HG02840 (cell line): ENCODE data around the gene RSPH1.
"Not testable (repeated sequence)": the region's sequence is repeated elsewhere in the genome, so short reads cannot be mapped to it uniquely, and the experiment has no call there.

Experiments used
- ATAC-seq: cut with Tn5 transposase; IDR thresholded peaks from one replicate; pipeline ENCODE4 v1.9.1; 2021; ENCODE audit warnings: mild to moderate bottlenecking, moderate library complexity, moderate number of reproducible peaks; ENCODE audit not compliant: unreplicated experiment, low FRiP score

Gene RSPH1

DNA sequence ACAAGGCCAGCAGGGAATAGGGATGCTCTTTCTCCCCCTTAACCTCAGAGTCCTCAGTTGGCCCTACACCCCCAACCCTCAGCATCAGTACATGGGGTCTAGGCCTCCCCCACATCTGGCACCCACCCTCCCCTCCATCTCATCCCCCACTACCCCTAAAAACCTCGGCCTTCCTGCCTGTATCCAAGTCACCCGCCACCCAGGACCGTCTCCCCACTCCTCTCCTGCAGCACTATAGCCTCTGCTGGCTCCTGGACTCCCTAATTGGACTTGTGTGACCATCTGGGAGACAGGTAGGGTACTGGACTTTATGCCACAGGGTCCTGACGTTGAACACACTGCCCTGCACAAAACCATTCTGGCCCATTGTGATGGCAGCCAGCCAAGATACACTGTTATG lies 6.0 kb downstream of the RSPH1 start:
- no peak for ATAC-seq

DNA sequence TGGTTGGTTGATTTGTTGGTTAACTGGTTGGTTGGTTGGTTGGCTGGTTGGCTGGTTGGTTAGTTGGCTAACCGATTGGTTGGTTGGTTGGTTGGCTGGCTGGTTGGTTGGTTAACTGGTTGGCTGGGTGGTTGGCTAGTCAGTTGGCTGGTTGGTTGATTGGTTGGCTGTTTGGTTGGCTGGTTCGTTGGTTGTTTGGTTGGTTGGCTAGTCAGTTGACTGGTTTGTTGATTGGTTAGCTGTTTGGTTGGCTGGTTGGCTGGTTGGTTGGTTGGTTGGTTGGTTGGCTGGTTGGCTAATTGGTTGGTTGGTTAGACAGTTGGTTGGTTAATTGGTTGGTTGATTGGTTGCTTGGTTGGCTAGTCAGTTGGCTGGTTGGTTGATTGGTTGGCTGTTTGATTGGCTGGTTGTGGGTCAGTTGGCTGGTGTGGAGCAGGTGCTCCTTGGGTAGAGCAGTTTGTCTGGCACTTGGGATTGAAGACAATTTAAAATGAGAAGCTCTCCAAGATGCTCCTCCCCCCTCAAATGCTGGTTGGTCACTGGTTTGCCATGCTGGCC lies 6.9 kb downstream of the RSPH1 start:
- ATAC-seq = no peak

DNA sequence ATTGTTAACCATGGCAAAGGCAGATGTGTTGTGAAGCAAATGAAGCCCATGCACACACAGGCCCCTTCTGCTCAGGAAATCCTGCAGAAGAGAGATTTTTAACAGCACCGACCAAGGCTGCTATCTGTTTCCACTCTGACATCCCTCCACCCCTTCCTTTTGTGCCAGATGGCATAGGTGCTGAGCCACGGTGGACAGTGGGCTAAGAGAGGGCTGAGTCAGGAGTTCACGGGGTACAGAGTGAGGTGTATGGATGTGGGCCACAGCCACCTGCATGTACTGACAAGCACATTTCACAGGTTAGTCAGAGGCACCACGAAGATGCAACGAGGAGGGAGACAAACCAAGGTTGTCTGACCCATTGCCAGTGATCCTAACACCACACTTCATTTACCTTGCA lies 9.5 kb downstream of the RSPH1 start:
- no peak for ATAC-seq

- no peak for ATAC-seq
These were observed 10.0 kb downstream of the RSPH1 start for GRCh38 chr21:42486072-42486471.

- ATAC-seq = no peak
These were observed 11.1 kb downstream of the RSPH1 start for GRCh38 chr21:42484966-42485365.

GRCh38 chr21:42481169-42481568 lies 14.9 kb downstream of the RSPH1 start:
- ATAC-seq = no peak

DNA sequence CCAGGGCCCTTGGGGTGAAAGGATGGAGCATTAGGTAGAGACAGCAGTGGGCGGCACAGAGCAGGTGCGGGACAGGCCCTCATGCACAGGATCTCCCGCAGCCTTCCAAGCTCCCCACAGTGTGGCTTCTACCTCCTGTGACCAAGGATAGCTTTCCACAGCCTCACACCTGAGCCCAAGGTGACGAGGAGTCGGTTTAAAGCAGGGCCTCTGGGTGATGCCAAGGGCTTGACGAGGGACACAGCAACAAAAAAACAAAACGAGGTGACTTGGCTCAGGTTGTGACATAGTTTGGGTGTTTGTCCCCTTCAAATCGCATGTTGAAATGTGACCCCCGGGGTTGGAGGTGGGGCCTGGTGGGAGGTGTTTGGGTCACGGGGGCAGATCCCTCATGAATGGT lies 15.3 kb downstream of the RSPH1 start:
- ATAC-seq = no peak

DNA sequence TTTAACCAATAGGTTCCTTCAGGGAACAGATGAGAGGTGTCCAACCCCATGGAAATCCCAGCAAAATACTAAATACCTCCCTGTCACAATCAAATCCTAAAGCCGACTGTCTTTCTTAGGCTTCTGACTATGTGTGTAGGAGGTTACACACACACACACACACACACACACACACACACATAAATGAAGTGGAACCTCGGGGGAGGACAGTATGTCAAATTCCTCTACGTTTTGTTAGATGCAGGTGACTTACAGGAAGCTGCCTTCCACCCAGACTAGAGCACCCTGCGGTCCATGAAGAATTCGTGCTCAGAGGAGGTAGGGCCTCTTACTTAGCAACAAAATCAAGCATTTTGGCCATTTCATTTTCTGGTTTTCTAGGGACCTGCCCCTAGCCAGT lies 16.4 kb downstream of the RSPH1 start:
- no peak for ATAC-seq

- no peak for ATAC-seq
These were observed 17.5 kb downstream of the RSPH1 start for GRCh38 chr21:42478504-42478903.

- ATAC-seq = no peak
These were observed 19.4 kb downstream of the RSPH1 start for GRCh38 chr21:42476388-42477331.

GRCh38 chr21:42475526-42476387 lies 20.3 kb downstream of the RSPH1 start:
- ATAC-seq = no peak

DNA sequence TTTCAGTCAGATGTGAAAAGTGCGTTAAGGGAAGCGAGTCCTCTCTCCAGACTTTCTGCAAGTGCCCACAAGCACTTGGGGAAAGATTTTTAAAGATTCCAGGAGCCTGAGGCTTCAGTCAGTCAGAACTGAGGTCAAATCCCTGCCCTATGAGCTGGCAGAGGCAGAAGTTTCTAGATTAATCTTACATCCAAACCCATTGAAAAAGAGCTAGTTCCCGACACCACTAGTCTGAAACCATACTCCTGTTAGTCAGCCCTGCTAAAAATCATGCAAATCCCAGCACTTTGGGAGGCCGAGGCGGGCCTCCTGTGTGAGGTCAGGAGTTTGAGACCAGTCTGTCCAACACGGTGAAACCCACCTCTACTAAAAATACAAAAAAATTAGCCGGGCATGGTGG lies 21.0 kb downstream of the RSPH1 start:
- ATAC-seq = no peak

DNA sequence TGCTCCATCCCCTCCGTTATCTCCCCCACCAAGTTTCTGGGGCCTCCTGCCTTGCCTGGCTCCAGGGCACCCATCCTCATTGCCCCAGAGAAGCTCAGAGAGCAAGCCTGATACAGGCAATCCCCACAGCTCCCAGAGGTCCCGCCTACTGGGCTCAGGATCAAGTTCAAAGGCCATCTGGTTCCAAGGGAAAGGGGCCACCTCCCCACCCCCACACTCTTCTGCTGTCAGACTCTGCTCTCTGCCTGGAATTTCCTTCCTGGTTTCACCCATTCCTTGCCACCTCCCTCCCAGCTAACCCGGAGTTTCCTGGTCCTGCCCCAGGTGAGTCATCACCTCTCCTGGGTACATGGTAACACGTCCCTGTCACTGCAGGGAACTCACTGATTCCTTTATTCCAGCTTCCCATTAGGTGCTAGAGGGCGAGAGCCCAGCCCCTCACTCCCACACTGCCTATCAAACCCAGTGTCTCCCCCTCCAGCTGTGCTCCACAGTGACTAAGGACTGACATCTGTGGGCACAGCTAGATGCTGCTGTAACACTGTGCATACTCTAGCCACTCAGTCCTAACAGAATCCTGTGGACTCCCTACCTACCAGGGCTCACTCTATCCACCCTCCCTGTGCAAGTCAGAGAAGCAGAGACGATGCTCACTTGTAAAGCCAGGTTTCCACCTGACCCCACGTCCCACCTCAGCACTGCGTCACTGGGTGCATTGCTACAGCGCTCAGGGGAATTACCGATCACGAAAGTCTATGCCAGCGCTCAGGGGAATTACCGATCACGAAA lies 21.8 kb downstream of the RSPH1 start:
- no peak for ATAC-seq

GRCh38 chr21:42473498-42474042 lies 22.5 kb downstream of the RSPH1 start:
- ATAC-seq = no peak

GRCh38 chr21:42472521-42472920 lies 23.5 kb downstream of the RSPH1 start:
- no peak for ATAC-seq

DNA sequence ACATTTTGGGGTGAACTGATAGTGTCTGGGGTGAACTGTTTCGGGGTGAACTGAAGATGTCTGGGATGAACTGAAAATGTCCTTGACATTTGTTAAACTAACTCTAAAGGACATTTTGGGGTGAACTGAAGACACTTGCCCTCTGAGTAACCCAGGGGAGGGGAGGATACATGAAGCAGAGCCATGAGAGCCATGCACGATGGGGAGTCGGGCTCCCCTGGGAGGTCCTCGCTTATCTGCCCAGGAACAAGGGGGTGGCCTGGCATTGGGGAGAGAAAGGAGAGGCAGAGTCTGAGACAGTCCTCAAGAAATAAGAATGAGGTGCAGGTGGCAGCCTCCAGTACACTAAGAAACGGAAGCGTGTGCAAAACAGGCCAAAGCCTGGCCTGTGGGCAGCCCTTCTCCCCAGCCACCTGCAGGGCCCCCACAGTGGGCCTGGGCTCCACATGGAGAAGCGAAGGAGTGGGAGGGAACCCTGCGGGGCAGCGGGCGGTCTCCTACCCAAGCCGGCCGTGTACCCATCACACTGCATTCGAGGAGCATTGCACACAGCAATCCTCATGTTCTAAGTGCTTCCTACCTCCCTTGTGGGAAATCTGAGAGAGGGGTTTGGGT lies 24.2 kb downstream of the RSPH1 start:
- ATAC-seq = no peak

DNA sequence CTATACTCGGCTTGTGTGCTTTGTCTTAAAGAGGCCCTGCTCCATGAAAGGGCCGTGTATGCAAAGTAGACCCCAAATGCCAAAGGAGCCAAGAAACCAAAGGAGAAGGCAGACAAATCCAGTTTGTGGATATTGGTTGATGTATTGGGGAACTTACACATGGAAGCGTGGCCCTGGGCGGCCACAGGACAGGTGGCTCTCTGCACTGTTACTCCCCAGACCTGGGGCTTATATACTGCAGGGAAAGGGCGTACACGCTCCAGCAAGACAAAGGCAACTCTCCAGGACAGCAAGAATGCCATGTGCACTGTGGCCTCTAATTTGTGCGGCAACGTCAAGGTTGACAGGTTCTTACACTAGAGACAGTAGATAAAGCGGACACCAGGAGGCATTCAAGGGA lies 24.8 kb downstream of the RSPH1 start:
- no peak for ATAC-seq

- ATAC-seq = not testable (repeated sequence)
These were observed 26.3 kb downstream of the RSPH1 start for GRCh38 chr21:42469726-42470125.

DNA sequence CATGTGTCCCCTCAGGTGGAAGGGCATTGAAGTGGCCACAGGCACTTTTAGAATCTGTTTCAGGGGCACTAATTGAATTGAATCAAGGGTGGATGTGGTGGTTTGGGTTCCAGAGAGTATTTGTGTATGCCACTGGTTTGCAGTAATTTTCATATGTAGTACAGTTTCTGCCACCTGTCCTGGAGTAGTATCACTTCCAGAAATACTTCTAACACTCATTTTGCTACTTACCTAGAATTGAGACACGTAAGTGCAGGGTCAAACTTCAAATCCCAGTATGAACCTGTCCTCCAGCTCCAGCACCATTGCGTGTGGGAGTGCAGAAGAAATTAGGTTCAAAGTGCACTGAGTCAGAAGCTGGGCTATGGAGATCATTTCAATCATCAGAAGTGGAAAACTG lies 26.8 kb downstream of the RSPH1 start:
- ATAC-seq = no peak
